Kidney (tissue), 14 donors: ENCODE data around the gene ERMARD. TPM values are rescaled to one million over a fixed set of nuclear protein-coding genes. Genes with fewer than 3 reads are reported as not detected.

Experiments
- DNase-seq, 5 donors: peaks; one replicate each; pipeline ENCODE4 v3.0.0-alpha.2; 2013 to 2020
- FAIRE-seq: peaks from 2 replicates; lab custom pipeline; 2012; peaks lifted over from hg19 to GRCh38; lab: Jason Lieb, UNC
- H3K27ac ChIP-seq, 2 donors: one replicate each; pipeline ENCODE4 v1.7.0; 2013; ENCODE audit warnings: low read depth in 2 of 2, low read length in 2 of 2, inconsistent platforms in 1 of 2
- H3K27me3 ChIP-seq: one replicate; pipeline ENCODE4 v1.7.1; 2013; ENCODE audit warnings: low read length, inconsistent platforms; ENCODE audit not compliant: control insufficient read depth, insufficient read depth
- H3K36me3 ChIP-seq, 3 donors: one replicate each; pipeline versions ENCODE4 v1.7.0 to v1.7.1; 2013; ENCODE audit warnings: low read length in 3 of 3, control low read depth in 1 of 3, inconsistent platforms in 1 of 3; ENCODE audit not compliant: insufficient read depth in 3 of 3, control insufficient read depth in 2 of 3
- H3K4me1 ChIP-seq, 3 donors: one replicate each; pipeline versions ENCODE4 v1.7.0 to v1.7.1; 2013; ENCODE audit warnings: low read length in 3 of 3, inconsistent platforms in 1 of 3, low read depth in 1 of 3; ENCODE audit not compliant: control insufficient read depth in 2 of 3, insufficient read depth in 2 of 3
- H3K4me3 ChIP-seq, 3 donors: one replicate each; pipeline versions ENCODE4 v1.7.0 to v1.8.1; 2013; ENCODE audit warnings: low read length in 3 of 3, control low read depth in 1 of 3, inconsistent platforms in 1 of 3
- H3K9ac ChIP-seq, 3 donors: one replicate each; pipeline versions ENCODE4 v1.7.0 to v1.7.1; 2013; ENCODE audit warnings: low read length in 3 of 3, control low read depth in 1 of 3, inconsistent platforms in 1 of 3
- H3K9me3 ChIP-seq, 3 donors: one replicate each; pipeline versions ENCODE4 v1.7.0 to v1.7.1; 2013; ENCODE audit warnings: low read length in 3 of 3, control low read depth in 1 of 3, inconsistent platforms in 1 of 3; ENCODE audit not compliant: control insufficient read depth in 2 of 3, insufficient read depth in 1 of 3
- intact Hi-C: fragments of 100-400 bp; cut with DNase I; formaldehyde crosslinking; loops from one replicate; pipeline ENCODE4 v1.11.1; 2022
- polyA plus RNA-seq: library from polyadenylated mRNA; stranded (reverse); fragments of 350-450 nt; fragmentation: Illumina TruSeq; extraction: RNeasy Lipid Tissue Mini Kit (QIAGEN cat#74804); gene quantifications from one replicate; pipeline ENCODE4 v1.2.3, GENCODE V29; 2014; ENCODE audit warnings: low read depth, low replicate concordance; ENCODE audit not compliant: insufficient read depth
- total RNA-seq: library from RNA; stranded (reverse); fragmentation: NEBNext Ultra II Directional; extraction: Animal tissue kit (Norgen Biotek cat#: 25700); gene quantifications from one replicate; pipeline ENCODE4 v1.2.1, GENCODE V29; 2021
- TF ChIP-seq, protein P1 (sequence below): IDR thresholded peaks from 3 replicates; pipeline ENCODE4 v1.5.1; 2012; ENCODE audit warnings: mild to moderate bottlenecking, moderate library complexity, borderline replicate concordance; ENCODE audit not compliant: insufficient read depth; ENCODE audit errors: extremely low read depth
- donor health status: control.
- donor health status: control.
- donor health status: control.
- donor health status: control.
- donor health status: control.
- donor health status: DM: yes; HTN: yes; CAD: no.
- donor health status: Normal renal cell carcinoma (clear cell type).

The ERMARD gene
- total and polyA plus RNA-seq, 2 donors from 2014 or later = 22.3 to 36.8 TPM

DNA sequence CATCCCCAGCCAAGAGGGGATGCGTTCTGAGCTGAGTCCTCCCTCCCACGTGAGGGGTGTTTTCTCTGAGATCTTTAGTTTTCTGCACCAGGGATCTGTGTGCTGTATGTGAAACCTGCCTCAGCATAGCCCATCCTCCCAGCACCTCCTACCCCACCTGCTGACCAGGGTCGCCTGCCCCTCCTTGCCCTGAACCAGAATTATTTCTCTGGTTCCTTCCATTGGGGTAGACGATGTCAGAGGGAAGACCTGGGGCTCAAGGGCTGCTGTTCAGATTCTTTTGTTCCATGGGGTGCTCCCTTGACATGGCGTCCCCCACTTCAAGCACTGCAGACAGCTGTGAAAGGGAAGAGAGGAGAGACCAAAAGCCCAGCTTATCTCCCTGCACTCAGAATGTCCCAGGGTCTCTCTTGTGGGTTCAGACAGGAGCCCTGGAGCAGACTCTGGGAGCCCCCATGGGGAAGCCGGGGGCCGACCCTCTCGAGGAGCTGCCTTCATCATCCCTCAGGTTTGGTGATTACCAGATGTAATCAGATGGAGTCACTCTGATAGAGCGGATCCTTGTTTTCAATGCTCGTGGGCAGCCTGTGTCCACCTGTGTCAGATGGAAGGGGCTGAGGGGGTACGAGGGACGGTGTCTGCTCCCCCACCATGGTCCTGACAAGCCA, 74.3 kb downstream of the ERMARD start:
- H3K4me1 ChIP-seq = no peaks in the 10 kb centered on the region
- no peaks in the 10 kb centered on the region for H3K27me3 ChIP-seq
- H3K27ac ChIP-seq = no peak overlapping the region
- TF ChIP-seq, protein P1, sequence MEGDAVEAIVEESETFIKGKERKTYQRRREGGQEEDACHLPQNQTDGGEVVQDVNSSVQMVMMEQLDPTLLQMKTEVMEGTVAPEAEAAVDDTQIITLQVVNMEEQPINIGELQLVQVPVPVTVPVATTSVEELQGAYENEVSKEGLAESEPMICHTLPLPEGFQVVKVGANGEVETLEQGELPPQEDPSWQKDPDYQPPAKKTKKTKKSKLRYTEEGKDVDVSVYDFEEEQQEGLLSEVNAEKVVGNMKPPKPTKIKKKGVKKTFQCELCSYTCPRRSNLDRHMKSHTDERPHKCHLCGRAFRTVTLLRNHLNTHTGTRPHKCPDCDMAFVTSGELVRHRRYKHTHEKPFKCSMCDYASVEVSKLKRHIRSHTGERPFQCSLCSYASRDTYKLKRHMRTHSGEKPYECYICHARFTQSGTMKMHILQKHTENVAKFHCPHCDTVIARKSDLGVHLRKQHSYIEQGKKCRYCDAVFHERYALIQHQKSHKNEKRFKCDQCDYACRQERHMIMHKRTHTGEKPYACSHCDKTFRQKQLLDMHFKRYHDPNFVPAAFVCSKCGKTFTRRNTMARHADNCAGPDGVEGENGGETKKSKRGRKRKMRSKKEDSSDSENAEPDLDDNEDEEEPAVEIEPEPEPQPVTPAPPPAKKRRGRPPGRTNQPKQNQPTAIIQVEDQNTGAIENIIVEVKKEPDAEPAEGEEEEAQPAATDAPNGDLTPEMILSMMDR = no peak
- H3K4me3 ChIP-seq = no peak overlapping the region
- FAIRE-seq (no peak), DNase-seq (no peak)
- peaks cover 0 to 4% (median 0%) of the 10 kb centered on the region in 3 donors for H3K9me3 ChIP-seq
- no peaks in the 10 kb centered on the region for H3K36me3 ChIP-seq
- no peak overlapping the region for H3K9ac ChIP-seq
- intact Hi-C loops = no loop called here

DNA sequence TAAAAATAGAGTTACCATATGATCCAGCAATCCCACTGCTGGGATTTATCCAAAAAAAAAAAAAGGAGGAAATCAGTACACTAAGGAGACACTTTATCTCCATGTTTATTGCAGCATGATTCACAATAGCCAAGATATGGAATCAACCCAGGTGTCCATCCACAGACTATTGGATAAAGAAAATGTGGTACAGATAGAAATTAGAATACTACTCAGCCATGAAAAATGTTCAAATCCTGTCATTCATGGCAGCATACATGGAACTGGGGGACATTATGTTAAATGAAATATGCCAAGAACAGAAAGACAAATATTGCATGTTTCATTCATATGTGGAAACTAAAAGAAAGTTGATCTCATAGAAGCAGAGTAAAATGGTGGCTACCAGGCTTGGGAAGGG, 75.3 kb downstream of the ERMARD start:
- FAIRE-seq = no peak

DNA sequence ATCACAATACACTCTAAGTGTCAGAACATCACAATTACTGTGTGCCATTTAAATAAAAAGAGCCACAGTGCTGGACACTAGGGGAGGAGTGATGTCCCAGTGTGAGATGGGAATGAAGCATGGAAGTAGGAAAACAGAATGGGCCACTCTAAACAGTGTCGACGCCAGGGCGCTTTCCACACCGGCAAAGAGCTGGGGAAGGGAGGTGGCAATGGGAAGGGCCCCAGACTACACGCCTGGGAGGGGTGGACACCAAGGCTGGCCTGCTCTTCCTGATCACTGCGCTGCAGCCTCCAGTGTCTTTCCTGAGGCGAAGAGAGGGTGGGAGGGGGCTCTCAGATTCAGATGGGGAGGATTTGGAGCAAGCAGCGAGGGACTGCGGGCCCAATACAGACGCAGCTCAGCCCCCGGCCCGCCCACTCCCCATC, 75.9 kb downstream of the ERMARD start:
- no peaks in the 10 kb centered on the region for H3K36me3 ChIP-seq
- FAIRE-seq = no peak
- intact Hi-C loops = no loop called here
- H3K9me3 ChIP-seq = peaks cover 0 to 4% (median 0%) of the 10 kb centered on the region in 3 donors
- H3K4me1 ChIP-seq = peaks cover 0 to 8% (median 0%) of the 10 kb centered on the region in 3 donors
- no peak for DNase-seq
- no peak overlapping the region for H3K9ac ChIP-seq
- TF ChIP-seq, protein P1 = no peak
- H3K27me3 ChIP-seq = peaks cover 2% of the 10 kb centered on the region
- no peak overlapping the region for H3K27ac ChIP-seq
- no peak overlapping the region for H3K4me3 ChIP-seq

More for the DNA sequence above, 75.3 kb downstream of the ERMARD start:
- no peak for DNase-seq
- Histone ChIP-seq H3K27ac (no peak overlapping the region), H3K36me3 (no peaks in the 10 kb centered on the region), H3K4me3 (no peak overlapping the region), H3K27me3 (peaks cover 2% of the 10 kb centered on the region), H3K4me1 (peaks cover 0 to 4% (median 0%) of the 10 kb centered on the region in 3 donors), H3K9ac (no peak overlapping the region), H3K9me3 (peaks cover 0 to 4% (median 0%) of the 10 kb centered on the region in 3 donors)
- intact Hi-C loops = no loop called here
- TF ChIP-seq, protein P1 = no peak

DNA sequence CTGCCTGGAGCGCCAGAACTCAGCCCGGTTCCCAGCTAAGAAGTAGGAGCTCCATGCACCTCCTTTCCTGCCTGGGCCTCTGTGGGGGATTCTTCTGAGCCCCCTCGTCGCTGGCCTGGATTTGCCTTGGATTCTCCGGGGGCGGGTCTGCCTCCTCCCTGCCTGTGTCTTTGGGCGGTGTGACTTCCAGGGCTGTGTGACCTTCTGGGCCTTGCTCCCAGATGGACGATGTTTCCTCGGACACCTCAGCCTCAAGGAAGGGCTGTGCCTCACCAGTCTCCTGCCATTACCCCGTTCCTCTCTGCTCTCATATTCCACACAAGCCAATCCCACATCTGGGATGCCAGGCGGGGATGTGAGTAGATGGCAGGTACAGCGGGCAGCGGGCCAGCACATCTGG, 76.8 kb downstream of the ERMARD start:
- H3K27me3 ChIP-seq = peaks cover 2% of the 10 kb centered on the region
- intact Hi-C loops = no loop called here
- H3K4me3 ChIP-seq = no peak overlapping the region
- no peak overlapping the region for H3K27ac ChIP-seq
- H3K9ac ChIP-seq = no peak overlapping the region
- FAIRE-seq = no peak
- TF ChIP-seq, protein P1 = no peak
- H3K9me3 ChIP-seq = peaks cover 0 to 4% (median 0%) of the 10 kb centered on the region in 3 donors
- H3K36me3 ChIP-seq = no peaks in the 10 kb centered on the region
- peaks cover 0 to 10% (median 5%) of the 10 kb centered on the region in 3 donors for H3K4me1 ChIP-seq
- DNase-seq = peak in 1 of 5 donors; percentile 7
